ENCODE data around the gene SF1. TPM values are rescaled to one million over a fixed set of nuclear protein-coding genes. Genes with fewer than 3 reads are reported as not detected.

Gene SF1
- polyA plus RNA-seq, 1 donor, result 360 TPM

- Histone ChIP-seq H3K27ac (ENCODE audit: low read length) (no peak overlapping the region), H3K9me3 (ENCODE audit: control insufficient read depth, low read depth, low read length) (no peaks in the 10 kb centered on the region), H3K4me1 (ENCODE audit: control insufficient read depth, insufficient read depth, low read length) (peaks cover 15% of the 10 kb centered on the region), H3K36me3 (ENCODE audit: control insufficient read depth, insufficient read depth, low read length) (peaks cover 15% of the 10 kb centered on the region), H3K27me3 (ENCODE audit: control insufficient read depth, insufficient read depth, low read length) (no peaks in the 10 kb centered on the region), H3K4me3 (ENCODE audit: low read length) (no peak overlapping the region)
- DNase-seq, result no peak
- WGBS (ENCODE audit: insufficient coverage, low lambda C conversion rate), result 86% methylated on average over 7 of the region's 12 CpGs
These were observed 6.7 kb upstream of the SF1 start for GRCh38 chr11:64784813-64785581.

- Histone ChIP-seq H3K36me3 (ENCODE audit: control insufficient read depth, insufficient read depth, low read length) (peaks cover 38% of the 10 kb centered on the region), H3K9me3 (ENCODE audit: control insufficient read depth, low read depth, low read length) (no peaks in the 10 kb centered on the region), H3K4me3 (ENCODE audit: low read length) (peak overlapping the region; percentile 72), H3K4me1 (ENCODE audit: control insufficient read depth, insufficient read depth, low read length) (peaks cover 10% of the 10 kb centered on the region), H3K27me3 (ENCODE audit: control insufficient read depth, insufficient read depth, low read length) (no peaks in the 10 kb centered on the region), H3K27ac (ENCODE audit: low read length) (peak overlapping the region; percentile 99)
- no peak for DNase-seq
- WGBS (ENCODE audit: insufficient coverage, low lambda C conversion rate), result no CpG with 5 or more reads among the region's 28 CpGs
These were observed 194 bp downstream of the SF1 start for GRCh38 chr11:64778223-64778472.

- H3K27me3 ChIP-seq (ENCODE audit: control insufficient read depth, insufficient read depth, low read length), result no peaks in the 10 kb centered on the region
- H3K36me3 ChIP-seq (ENCODE audit: control insufficient read depth, insufficient read depth, low read length), result peaks cover 43% of the 10 kb centered on the region
- H3K9me3 ChIP-seq (ENCODE audit: control insufficient read depth, low read depth, low read length), result no peaks in the 10 kb centered on the region
- H3K27ac ChIP-seq (ENCODE audit: low read length), result peak overlapping the region; percentile 99
- WGBS (ENCODE audit: insufficient coverage, low lambda C conversion rate), result no CpG with 5 or more reads among the region's 98 CpGs
- H3K4me3 ChIP-seq (ENCODE audit: low read length), result peak overlapping the region; percentile 72
- peaks cover 10% of the 10 kb centered on the region for H3K4me1 ChIP-seq (ENCODE audit: control insufficient read depth, insufficient read depth, low read length)
- DNase-seq, result peak; percentile 86
These were observed 706 bp downstream of the SF1 start for GRCh38 chr11:64777449-64778222.

- H3K36me3 ChIP-seq (ENCODE audit: control insufficient read depth, insufficient read depth, low read length), result peaks cover 50% of the 10 kb centered on the region
- no peak for DNase-seq
- peaks cover 10% of the 10 kb centered on the region for H3K4me1 ChIP-seq (ENCODE audit: control insufficient read depth, insufficient read depth, low read length)
- no peaks in the 10 kb centered on the region for H3K9me3 ChIP-seq (ENCODE audit: control insufficient read depth, low read depth, low read length)
- H3K27me3 ChIP-seq (ENCODE audit: control insufficient read depth, insufficient read depth, low read length), result no peaks in the 10 kb centered on the region
- WGBS (ENCODE audit: insufficient coverage, low lambda C conversion rate), result no CpG with 5 or more reads among the region's 3 CpGs
- peak overlapping the region; percentile 67 for H3K4me3 ChIP-seq (ENCODE audit: low read length)
- H3K27ac ChIP-seq (ENCODE audit: low read length), result peak overlapping the region; percentile 49
These were observed 1.5 kb downstream of the SF1 start for GRCh38 chr11:64776875-64777274.

GRCh38 chr11:64776425-64776824 lies 1.9 kb downstream of the SF1 start:
- Histone ChIP-seq H3K36me3 (ENCODE audit: control insufficient read depth, insufficient read depth, low read length) (peaks cover 55% of the 10 kb centered on the region), H3K4me1 (ENCODE audit: control insufficient read depth, insufficient read depth, low read length) (peaks cover 10% of the 10 kb centered on the region), H3K27me3 (ENCODE audit: control insufficient read depth, insufficient read depth, low read length) (no peaks in the 10 kb centered on the region), H3K4me3 (ENCODE audit: low read length) (peak overlapping the region; percentile 67), H3K27ac (ENCODE audit: low read length) (no peak overlapping the region), H3K9me3 (ENCODE audit: control insufficient read depth, low read depth, low read length) (no peaks in the 10 kb centered on the region)
- no peak for DNase-seq
- WGBS (ENCODE audit: insufficient coverage, low lambda C conversion rate), result no CpG with 5 or more reads among the region's 6 CpGs

GRCh38 chr11:64774144-64774543 lies 4.2 kb downstream of the SF1 start:
- Histone ChIP-seq H3K9me3 (ENCODE audit: control insufficient read depth, low read depth, low read length) (no peaks in the 10 kb centered on the region), H3K4me1 (ENCODE audit: control insufficient read depth, insufficient read depth, low read length) (peaks cover 6% of the 10 kb centered on the region), H3K27ac (ENCODE audit: low read length) (no peak overlapping the region), H3K27me3 (ENCODE audit: control insufficient read depth, insufficient read depth, low read length) (no peaks in the 10 kb centered on the region), H3K36me3 (ENCODE audit: control insufficient read depth, insufficient read depth, low read length) (peaks cover 76% of the 10 kb centered on the region), H3K4me3 (ENCODE audit: low read length) (no peak overlapping the region)
- WGBS (ENCODE audit: insufficient coverage, low lambda C conversion rate), result no CpG with 5 or more reads among the region's 5 CpGs
- no peak for DNase-seq

- Histone ChIP-seq H3K27ac (ENCODE audit: low read length) (no peak overlapping the region), H3K4me1 (ENCODE audit: control insufficient read depth, insufficient read depth, low read length) (peaks cover 6% of the 10 kb centered on the region), H3K9me3 (ENCODE audit: control insufficient read depth, low read depth, low read length) (no peaks in the 10 kb centered on the region), H3K36me3 (ENCODE audit: control insufficient read depth, insufficient read depth, low read length) (peaks cover 93% of the 10 kb centered on the region), H3K4me3 (ENCODE audit: low read length) (no peak overlapping the region), H3K27me3 (ENCODE audit: control insufficient read depth, insufficient read depth, low read length) (no peaks in the 10 kb centered on the region)
- WGBS (ENCODE audit: insufficient coverage, low lambda C conversion rate), result 90% methylated on average over 2 of the region's 3 CpGs
- DNase-seq, result no peak
These were observed 5.9 kb downstream of the SF1 start for GRCh38 chr11:64772303-64773018.

- Histone ChIP-seq H3K36me3 (ENCODE audit: control insufficient read depth, insufficient read depth, low read length) (peaks cover 95% of the 10 kb centered on the region), H3K4me1 (ENCODE audit: control insufficient read depth, insufficient read depth, low read length) (peaks cover 6% of the 10 kb centered on the region), H3K27ac (ENCODE audit: low read length) (no peak overlapping the region), H3K27me3 (ENCODE audit: control insufficient read depth, insufficient read depth, low read length) (no peaks in the 10 kb centered on the region), H3K9me3 (ENCODE audit: control insufficient read depth, low read depth, low read length) (no peaks in the 10 kb centered on the region), H3K4me3 (ENCODE audit: low read length) (no peak overlapping the region)
- DNase-seq, result no peak
- no CpG with 5 or more reads among the region's 2 CpGs for WGBS (ENCODE audit: insufficient coverage, low lambda C conversion rate)
These were observed 6.5 kb downstream of the SF1 start for GRCh38 chr11:64771861-64772260.

GRCh38 chr11:64770120-64770519 lies 8.2 kb downstream of the SF1 start:
- Histone ChIP-seq H3K27me3 (ENCODE audit: control insufficient read depth, insufficient read depth, low read length) (no peaks in the 10 kb centered on the region), H3K9me3 (ENCODE audit: control insufficient read depth, low read depth, low read length) (peaks cover 2% of the 10 kb centered on the region), H3K36me3 (ENCODE audit: control insufficient read depth, insufficient read depth, low read length) (peaks cover 93% of the 10 kb centered on the region), H3K4me3 (ENCODE audit: low read length) (no peak overlapping the region), H3K27ac (ENCODE audit: low read length) (no peak overlapping the region), H3K4me1 (ENCODE audit: control insufficient read depth, insufficient read depth, low read length) (no peaks in the 10 kb centered on the region)
- no peak for DNase-seq
- no CpG with 5 or more reads among the region's 12 CpGs for WGBS (ENCODE audit: insufficient coverage, low lambda C conversion rate)

- H3K9me3 ChIP-seq (ENCODE audit: control insufficient read depth, low read depth, low read length), result peaks cover 2% of the 10 kb centered on the region
- no peaks in the 10 kb centered on the region for H3K4me1 ChIP-seq (ENCODE audit: control insufficient read depth, insufficient read depth, low read length)
- WGBS (ENCODE audit: insufficient coverage, low lambda C conversion rate), result 96% methylated on average over 4 of the region's 6 CpGs
These were observed 9.1 kb downstream of the SF1 start for GRCh38 chr11:64769283-64769682.

More at GRCh38 chr11:64769283-64769682, 9.1 kb downstream of the SF1 start:
- Histone ChIP-seq H3K36me3 (ENCODE audit: control insufficient read depth, insufficient read depth, low read length) (peaks cover 95% of the 10 kb centered on the region), H3K27ac (ENCODE audit: low read length) (no peak overlapping the region), H3K27me3 (ENCODE audit: control insufficient read depth, insufficient read depth, low read length) (no peaks in the 10 kb centered on the region), H3K4me3 (ENCODE audit: low read length) (no peak overlapping the region)
- DNase-seq, result no peak

Data from large intestine (tissue), 3 donors.